Panc1 (cell line): ENCODE data around the gene FNIP1.

ENCODE experiments used
- CTCF ChIP-seq: fragments of 450-650 bp; IDR thresholded peaks from 2 replicates; pipeline ENCODE4 v1.5.1; 2017; ENCODE audit warnings: mild to moderate bottlenecking
- POLR2AphosphoS5 ChIP-seq: IDR thresholded peaks from 2 replicates; pipeline ENCODE4 v1.6.1; 2012; ENCODE audit warnings: mild to moderate bottlenecking, low read depth, low read length, moderate library complexity
- SIN3A ChIP-seq: IDR thresholded peaks from 2 replicates; pipeline ENCODE4 v1.6.1; 2012; ENCODE audit warnings: low read depth, mild to moderate bottlenecking, low read length, moderate library complexity, borderline replicate concordance; ENCODE audit not compliant: insufficient read depth
- TCF7L2 ChIP-seq: IDR thresholded peaks from 2 replicates; pipeline ENCODE4 v1.6.1; 2011; ENCODE audit warnings: mild to moderate bottlenecking, low read depth, low read length, inconsistent platforms

GRCh38 chr5:131818001-131818724 lies 21.3 kb upstream of the FNIP1 start:
- TF ChIP-seq CTCF, result no peak
- no peak for TF ChIP-seq POLR2AphosphoS5
- no peak for TF ChIP-seq TCF7L2
- TF ChIP-seq SIN3A, result no peak
